SK-N-SH treated with all-trans-retinoic acid at 6 μM for 48 hours (cell line): Measurements from ENCODE around the gene TANC1.
A peak's percentile ranks its signal among the peaks of the same experiment; 100 is the strongest.

Experiments used
- ATAC-seq: fragments of 200-7000 bp; cut with Tn5 transposase; 3 replicates; pipeline ENCODE4 v1.9.1; 2020; ENCODE audit warnings: mild to moderate bottlenecking, moderate library complexity
- ARNTL ChIP-seq: fragments of 450-650 bp; formaldehyde crosslinking; IDR thresholded peaks from 2 replicates; pipeline ENCODE4 v1.5.0; 2020; ENCODE audit warnings: low read depth, mild to moderate bottlenecking, moderate library complexity, borderline replicate concordance
- BACH2 ChIP-seq: fragments of 250-450 bp; sonication (Bioruptor Pico); IDR thresholded peaks from 2 replicates; pipeline ENCODE4 v1.9.0; 2021; ENCODE audit warnings: mild to moderate bottlenecking, borderline replicate concordance
- CSDC2 ChIP-seq: fragments of 250-450 bp; sonication (Bioruptor Pico); IDR thresholded peaks from 2 replicates; pipeline ENCODE4 v1.5.0; 2020; ENCODE audit warnings: mild to moderate bottlenecking, moderate library complexity
- ESRRG ChIP-seq: fragments of 250-450 bp; sonication (Bioruptor Pico); IDR thresholded peaks from 2 replicates; pipeline ENCODE4 v1.6.1; 2021; ENCODE audit warnings: mild to moderate bottlenecking
- GLIS3 ChIP-seq: fragments of 250-450 bp; sonication (Bioruptor Pico); IDR thresholded peaks from 2 replicates; pipeline ENCODE4 v1.5.0; 2020; ENCODE audit warnings: mild to moderate bottlenecking, moderate library complexity
- ISL1 ChIP-seq: fragments of 250-450 bp; sonication (Bioruptor Pico); IDR thresholded peaks from 2 replicates; pipeline ENCODE4 v2.1.2; 2022; ENCODE audit warnings: mild to moderate bottlenecking, moderate library complexity
- OSR1 ChIP-seq: fragments of 250-450 bp; sonication (Bioruptor Pico); IDR thresholded peaks from 2 replicates; pipeline ENCODE4 v1.8.0; 2022; ENCODE audit warnings: moderate library complexity, mild to moderate bottlenecking, inconsistent platforms
- PATZ1 ChIP-seq: fragments of 250-450 bp; sonication (Bioruptor Pico); IDR thresholded peaks from 2 replicates; pipeline ENCODE4 v1.8.0; 2020; ENCODE audit warnings: mild to moderate bottlenecking, moderate library complexity, borderline replicate concordance
- POU6F1 ChIP-seq: fragments of 250-450 bp; sonication (Bioruptor Pico); IDR thresholded peaks from 2 replicates; pipeline ENCODE4 v1.8.0; 2021; ENCODE audit warnings: low read depth, mild to moderate bottlenecking, moderate library complexity, borderline replicate concordance
- PPARA ChIP-seq: fragments of 250-450 bp; sonication (Bioruptor Pico); IDR thresholded peaks from 2 replicates; pipeline ENCODE4 v1.5.0; 2020; ENCODE audit warnings: mild to moderate bottlenecking, borderline replicate concordance
- RARB ChIP-seq: fragments of 250-450 bp; sonication (Bioruptor Pico); IDR thresholded peaks from 2 replicates; pipeline ENCODE4 v1.8.0; 2021; ENCODE audit warnings: mild to moderate bottlenecking, moderate library complexity
- SNAI2 ChIP-seq: fragments of 250-450 bp; sonication (Bioruptor Pico); IDR thresholded peaks from 2 replicates; pipeline ENCODE4 v1.5.0; 2020; ENCODE audit warnings: mild to moderate bottlenecking, moderate library complexity
- TCF4 ChIP-seq: fragments of 250-450 bp; sonication (Bioruptor Pico); IDR thresholded peaks from 2 replicates; pipeline ENCODE4 v1.8.0; 2021; ENCODE audit warnings: mild to moderate bottlenecking, moderate library complexity, borderline replicate concordance
- ZC3H10 ChIP-seq: fragments of 250-450 bp; sonication (Bioruptor Pico); IDR thresholded peaks from 2 replicates; pipeline ENCODE4 v1.5.1; 2021; ENCODE audit warnings: mild to moderate bottlenecking, moderate library complexity
- ZFP3 ChIP-seq: fragments of 250-450 bp; sonication (Bioruptor Pico); IDR thresholded peaks from 2 replicates; pipeline ENCODE4 v1.5.0; 2020; ENCODE audit warnings: mild to moderate bottlenecking, moderate library complexity
- ZFP30 ChIP-seq: fragments of 450-650 bp; formaldehyde crosslinking; IDR thresholded peaks from 2 replicates; pipeline ENCODE4 v1.5.0; 2022; ENCODE audit warnings: mild to moderate bottlenecking, moderate library complexity
- ZNF565 ChIP-seq: fragments of 450-650 bp; formaldehyde crosslinking; conservative IDR thresholded peaks from 2 replicates; pipeline ENCODE4 v1.5.0; 2020; ENCODE audit warnings: low read depth, mild to moderate bottlenecking, moderate library complexity
- ZNF70 ChIP-seq: fragments of 450-650 bp; formaldehyde crosslinking; IDR thresholded peaks from 2 replicates; pipeline ENCODE4 v1.5.0; 2020; ENCODE audit warnings: mild to moderate bottlenecking, moderate library complexity
- ZNF8 ChIP-seq: fragments of 450-650 bp; formaldehyde crosslinking; IDR thresholded peaks from 2 replicates; pipeline ENCODE4 v1.5.0; 2020; ENCODE audit warnings: mild to moderate bottlenecking, moderate library complexity
- TF ChIP-seq, protein P1 (sequence below): fragments of 250-450 bp; sonication (Bioruptor Pico); IDR thresholded peaks from 2 replicates; pipeline ENCODE4 v1.5.1; 2021; ENCODE audit warnings: mild to moderate bottlenecking, moderate library complexity
- TF ChIP-seq, protein P2 (sequence below): fragments of 250-450 bp; sonication (Bioruptor Pico); IDR thresholded peaks from 2 replicates; pipeline ENCODE4 v1.5.1; 2020; ENCODE audit warnings: low read depth, mild to moderate bottlenecking, moderate library complexity

The TANC1 gene

GRCh38 chr2:159200498-159200897 lies 232.1 kb downstream of the TANC1 start:
- no peak for TF ChIP-seq GLIS3
- no peak for TF ChIP-seq ZNF70
- peak; percentile 61 for TF ChIP-seq ISL1 (CRISPR knock-in tag)
- TF ChIP-seq, all 23 proteins: peak for 1
- ATAC-seq, result peak; percentile 46

DNA sequence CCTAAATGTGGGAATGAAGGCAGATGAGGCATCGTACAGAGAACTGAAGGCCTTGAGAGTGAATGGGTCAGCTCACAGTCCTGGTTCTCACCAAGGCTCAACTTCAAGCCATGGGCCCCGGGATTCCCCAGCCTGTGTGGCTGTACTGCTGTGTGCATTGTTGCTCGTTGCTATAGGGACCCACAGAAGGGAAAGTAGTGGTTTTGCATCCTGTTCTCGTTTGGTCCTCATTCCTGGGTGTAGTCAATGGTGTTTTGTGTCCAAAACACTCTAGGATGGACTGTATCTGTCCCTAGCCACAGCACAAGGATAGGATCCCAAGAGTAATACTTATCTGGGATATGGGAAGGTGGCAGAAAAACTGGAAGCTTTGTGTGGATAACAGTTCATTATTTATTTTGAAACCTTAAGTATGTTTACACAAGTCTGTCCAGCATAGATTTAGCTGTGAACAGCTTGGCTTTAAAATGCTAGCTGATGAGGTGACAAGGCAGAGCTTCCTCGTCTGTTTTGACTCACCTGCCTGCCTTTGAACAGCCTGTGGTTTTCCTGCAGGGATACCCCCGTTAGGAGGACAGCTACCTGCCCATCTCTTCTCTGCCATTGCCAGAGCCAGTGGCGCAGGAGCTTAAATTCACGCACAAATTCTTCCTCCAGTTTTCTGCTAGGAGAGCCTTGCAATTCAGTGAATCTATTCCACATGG lies 233.1 kb downstream of the TANC1 start:
- peak; percentile 6; the same call in 2 of the 3 replicates for ATAC-seq
- TF ChIP-seq ZFP30 (CRISPR knock-in tag), result no peak
- TF ChIP-seq ZNF70, result no peak
- TF ChIP-seq ZNF565, result no peak
- TF ChIP-seq ESRRG (CRISPR knock-in tag), result no peak
- no peak for TF ChIP-seq RARB (CRISPR knock-in tag)
- TF ChIP-seq GLIS3, result no peak
- TF ChIP-seq, protein P1, sequence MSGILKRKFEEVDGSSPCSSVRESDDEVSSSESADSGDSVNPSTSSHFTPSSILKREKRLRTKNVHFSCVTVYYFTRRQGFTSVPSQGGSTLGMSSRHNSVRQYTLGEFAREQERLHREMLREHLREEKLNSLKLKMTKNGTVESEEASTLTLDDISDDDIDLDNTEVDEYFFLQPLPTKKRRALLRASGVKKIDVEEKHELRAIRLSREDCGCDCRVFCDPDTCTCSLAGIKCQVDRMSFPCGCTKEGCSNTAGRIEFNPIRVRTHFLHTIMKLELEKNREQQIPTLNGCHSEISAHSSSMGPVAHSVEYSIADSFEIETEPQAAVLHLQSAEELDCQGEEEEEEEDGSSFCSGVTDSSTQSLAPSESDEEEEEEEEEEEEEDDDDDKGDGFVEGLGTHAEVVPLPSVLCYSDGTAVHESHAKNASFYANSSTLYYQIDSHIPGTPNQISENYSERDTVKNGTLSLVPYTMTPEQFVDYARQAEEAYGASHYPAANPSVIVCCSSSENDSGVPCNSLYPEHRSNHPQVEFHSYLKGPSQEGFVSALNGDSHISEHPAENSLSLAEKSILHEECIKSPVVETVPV (CRISPR knock-in tag), result no peak
- TF ChIP-seq SNAI2 (CRISPR knock-in tag), result no peak
- TF ChIP-seq ZC3H10, result no peak
- TF ChIP-seq ZNF8 (CRISPR knock-in tag), result no peak
- TF ChIP-seq ZFP3 (CRISPR knock-in tag), result no peak
- TF ChIP-seq ARNTL (CRISPR knock-in tag), result no peak
- TF ChIP-seq ISL1 (CRISPR knock-in tag), result no peak
- TF ChIP-seq POU6F1 (CRISPR knock-in tag), result no peak
- TF ChIP-seq, protein P2, sequence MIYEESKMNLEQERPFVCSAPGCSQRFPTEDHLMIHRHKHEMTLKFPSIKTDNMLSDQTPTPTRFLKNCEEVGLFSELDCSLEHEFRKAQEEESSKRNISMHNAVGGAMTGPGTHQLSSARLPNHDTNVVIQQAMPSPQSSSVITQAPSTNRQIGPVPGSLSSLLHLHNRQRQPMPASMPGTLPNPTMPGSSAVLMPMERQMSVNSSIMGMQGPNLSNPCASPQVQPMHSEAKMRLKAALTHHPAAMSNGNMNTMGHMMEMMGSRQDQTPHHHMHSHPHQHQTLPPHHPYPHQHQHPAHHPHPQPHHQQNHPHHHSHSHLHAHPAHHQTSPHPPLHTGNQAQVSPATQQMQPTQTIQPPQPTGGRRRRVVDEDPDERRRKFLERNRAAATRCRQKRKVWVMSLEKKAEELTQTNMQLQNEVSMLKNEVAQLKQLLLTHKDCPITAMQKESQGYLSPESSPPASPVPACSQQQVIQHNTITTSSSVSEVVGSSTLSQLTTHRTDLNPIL (CRISPR knock-in tag), result no peak
- no peak for TF ChIP-seq TCF4 (CRISPR knock-in tag)
- no peak for TF ChIP-seq CSDC2 (CRISPR knock-in tag)
- no peak for TF ChIP-seq PATZ1 (CRISPR knock-in tag)
- TF ChIP-seq OSR1 (CRISPR knock-in tag), result no peak
- no peak for TF ChIP-seq BACH2 (CRISPR knock-in tag)

DNA sequence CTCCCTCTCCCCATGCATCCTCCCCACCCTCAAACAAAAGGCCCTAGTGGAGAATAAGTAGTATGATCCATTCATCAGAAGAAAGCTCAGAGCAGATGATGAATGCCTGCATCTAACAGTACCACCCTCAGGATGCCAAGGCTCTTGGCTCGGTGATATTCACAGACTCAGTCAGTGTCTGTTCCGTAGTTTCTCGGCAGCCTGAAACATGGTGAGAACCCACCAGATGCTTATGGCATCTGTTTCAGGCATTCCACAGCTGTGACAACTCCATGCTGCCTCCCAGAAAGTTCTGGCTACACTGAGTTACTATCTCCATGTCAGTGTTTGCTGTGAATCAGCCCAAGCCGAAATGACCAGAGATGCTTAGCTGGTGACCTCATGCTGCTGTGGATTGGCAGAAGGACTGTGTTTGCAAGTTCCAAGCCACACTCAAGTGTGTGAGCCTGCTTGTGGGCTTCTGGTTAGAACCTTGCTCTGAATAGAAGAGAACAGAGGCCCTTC lies 234.2 kb downstream of the TANC1 start:
- ATAC-seq, result peak; percentile 92
- TF ChIP-seq ESRRG (CRISPR knock-in tag) (no peak), POU6F1 (CRISPR knock-in tag) (no peak), BACH2 (CRISPR knock-in tag) (no peak), RARB (CRISPR knock-in tag) (no peak), ZFP30 (CRISPR knock-in tag) (no peak), PPARA (no peak), OSR1 (CRISPR knock-in tag) (no peak), SNAI2 (CRISPR knock-in tag) (no peak), CSDC2 (CRISPR knock-in tag) (no peak), ARNTL (CRISPR knock-in tag) (no peak), ISL1 (CRISPR knock-in tag) (0 out of 2 replicates have a peak, but pooled peaks have one; percentile 18), ZNF70 (no peak), GLIS3 (no peak), ZNF565 (no peak), PATZ1 (CRISPR knock-in tag) (no peak), TCF4 (CRISPR knock-in tag) (no peak), ZFP3 (CRISPR knock-in tag) (0 out of 2 replicates have a peak, but pooled peaks have one; percentile 45)
- TF ChIP-seq, protein P2 (CRISPR knock-in tag), result peak; percentile 44; the same call in 1 of the 2 replicates
